ENCODE results near the gene LYZL4. TPM values are rescaled to one million over a fixed set of nuclear protein-coding genes. Genes with fewer than 3 reads are reported as not detected.
A peak's percentile ranks its signal among the peaks of the same experiment; 100 is the strongest.

Gene LYZL4
- total and polyA plus RNA-seq, 4 donors = not detected

- no peaks in the 10 kb centered on the region for H3K4me1 ChIP-seq (ENCODE audit: control insufficient read depth in 4 of 4, insufficient read depth in 4 of 4, low read length in 3 of 4)
- peak; percentile 42 for TF ChIP-seq NR2F2 (IDR thresholded peaks at IDR 0.05)
- TF ChIP-seq HNF4A (conservative IDR thresholded peaks at IDR 0.05) = no peak
- no peak for TF ChIP-seq SP1 (IDR thresholded peaks at IDR 0.05)
- DNase-seq (ENCODE audit: low spot score) = no peak
- no peaks in the 10 kb centered on the region for H3K36me3 ChIP-seq (ENCODE audit: control insufficient read depth in 4 of 4, insufficient read depth in 3 of 4, low read depth in 1 of 4, low read length in 3 of 4)
- peaks cover 0 to 2% (median 0%) of the 10 kb centered on the region in 4 donors for H3K9me3 ChIP-seq (ENCODE audit: control insufficient read depth in 4 of 4, low read length in 3 of 4)
- H3K9ac ChIP-seq (ENCODE audit: low read depth in 1 of 2, low read length in 2 of 2) = no peak overlapping the region
- H3K27me3 ChIP-seq (ENCODE audit: control insufficient read depth in 4 of 4, insufficient read depth in 4 of 4, low read length in 3 of 4) = no peaks in the 10 kb centered on the region
- H3K4me3 ChIP-seq (ENCODE audit: low read depth in 1 of 3, low read length in 3 of 3) = no peak overlapping the region
- H3K27ac ChIP-seq (ENCODE audit: low read depth in 1 of 2, low read length in 2 of 2) = no peak overlapping the region
These were observed 48.7 kb upstream of the LYZL4 start for GRCh38 chr3:42459151-42459550.

GRCh38 chr3:42456211-42456610, 45.8 kb upstream of the LYZL4 start:
- no peak for DNase-seq (ENCODE audit: low spot score)
- TF ChIP-seq RXRA (IDR thresholded peaks at IDR 0.05) (no peak), TAF1 (conservative IDR thresholded peaks at IDR 0.05) (no peak)
- H3K9me3 ChIP-seq (ENCODE audit: control insufficient read depth in 4 of 4, low read length in 3 of 4) = no peaks in the 10 kb centered on the region
- no peaks in the 10 kb centered on the region for H3K4me1 ChIP-seq (ENCODE audit: control insufficient read depth in 4 of 4, insufficient read depth in 4 of 4, low read length in 3 of 4)
- no peaks in the 10 kb centered on the region for H3K36me3 ChIP-seq (ENCODE audit: control insufficient read depth in 4 of 4, insufficient read depth in 3 of 4, low read depth in 1 of 4, low read length in 3 of 4)
- H3K27ac ChIP-seq (ENCODE audit: low read depth in 1 of 2, low read length in 2 of 2) = no peak overlapping the region
- no peaks in the 10 kb centered on the region for H3K27me3 ChIP-seq (ENCODE audit: control insufficient read depth in 4 of 4, insufficient read depth in 4 of 4, low read length in 3 of 4)
- no peak overlapping the region for H3K9ac ChIP-seq (ENCODE audit: low read depth in 1 of 2, low read length in 2 of 2)
- H3K4me3 ChIP-seq (ENCODE audit: low read depth in 1 of 3, low read length in 3 of 3) = no peak overlapping the region

- H3K27ac ChIP-seq (ENCODE audit: low read depth in 1 of 2, low read length in 2 of 2) = no peak overlapping the region
- no peak overlapping the region for H3K9ac ChIP-seq (ENCODE audit: low read depth in 1 of 2, low read length in 2 of 2)
- WGBS = 67% methylated on average over 2 of the region's 2 CpGs
- no peaks in the 10 kb centered on the region for H3K36me3 ChIP-seq (ENCODE audit: control insufficient read depth in 4 of 4, insufficient read depth in 3 of 4, low read depth in 1 of 4, low read length in 3 of 4)
- no peak for DNase-seq (ENCODE audit: low spot score)
- H3K4me3 ChIP-seq (ENCODE audit: low read depth in 1 of 3, low read length in 3 of 3) = no peak overlapping the region
- no peaks in the 10 kb centered on the region for H3K9me3 ChIP-seq (ENCODE audit: control insufficient read depth in 4 of 4, low read length in 3 of 4)
- no peaks in the 10 kb centered on the region for H3K27me3 ChIP-seq (ENCODE audit: control insufficient read depth in 4 of 4, insufficient read depth in 4 of 4, low read length in 3 of 4)
- no peak for TF ChIP-seq YY1 (IDR thresholded peaks at IDR 0.05)
- no peak for TF ChIP-seq RXRA (IDR thresholded peaks at IDR 0.05)
- TF ChIP-seq NR2F2 (IDR thresholded peaks at IDR 0.05) = peak; percentile 62
- no peaks in the 10 kb centered on the region for H3K4me1 ChIP-seq (ENCODE audit: control insufficient read depth in 4 of 4, insufficient read depth in 4 of 4, low read length in 3 of 4)
These were observed 41.3 kb upstream of the LYZL4 start for GRCh38 chr3:42451546-42452230.

- no peaks in the 10 kb centered on the region for H3K36me3 ChIP-seq (ENCODE audit: control insufficient read depth in 4 of 4, insufficient read depth in 3 of 4, low read depth in 1 of 4, low read length in 3 of 4)
- H3K27me3 ChIP-seq (ENCODE audit: control insufficient read depth in 4 of 4, insufficient read depth in 4 of 4, low read length in 3 of 4) = no peaks in the 10 kb centered on the region
- 79% methylated on average over 2 of the region's 2 CpGs for WGBS
- no peak overlapping the region for H3K27ac ChIP-seq (ENCODE audit: low read depth in 1 of 2, low read length in 2 of 2)
- no peaks in the 10 kb centered on the region for H3K9me3 ChIP-seq (ENCODE audit: control insufficient read depth in 4 of 4, low read length in 3 of 4)
- no peak for TF ChIP-seq CTCF (IDR thresholded peaks at IDR 0.05; ENCODE audit: low read depth, low read length, missing input control)
- no peak overlapping the region for H3K4me3 ChIP-seq (ENCODE audit: low read depth in 1 of 3, low read length in 3 of 3)
- H3K9ac ChIP-seq (ENCODE audit: low read depth in 1 of 2, low read length in 2 of 2) = no peak overlapping the region
- no peak for DNase-seq (ENCODE audit: low spot score)
- no peaks in the 10 kb centered on the region for H3K4me1 ChIP-seq (ENCODE audit: control insufficient read depth in 4 of 4, insufficient read depth in 4 of 4, low read length in 3 of 4)
These were observed 40.7 kb upstream of the LYZL4 start for GRCh38 chr3:42451116-42451515.

Data from liver (tissue), 9 donors.